ENCODE results near the gene SEMA3G.

SEMA3G gene

DNA sequence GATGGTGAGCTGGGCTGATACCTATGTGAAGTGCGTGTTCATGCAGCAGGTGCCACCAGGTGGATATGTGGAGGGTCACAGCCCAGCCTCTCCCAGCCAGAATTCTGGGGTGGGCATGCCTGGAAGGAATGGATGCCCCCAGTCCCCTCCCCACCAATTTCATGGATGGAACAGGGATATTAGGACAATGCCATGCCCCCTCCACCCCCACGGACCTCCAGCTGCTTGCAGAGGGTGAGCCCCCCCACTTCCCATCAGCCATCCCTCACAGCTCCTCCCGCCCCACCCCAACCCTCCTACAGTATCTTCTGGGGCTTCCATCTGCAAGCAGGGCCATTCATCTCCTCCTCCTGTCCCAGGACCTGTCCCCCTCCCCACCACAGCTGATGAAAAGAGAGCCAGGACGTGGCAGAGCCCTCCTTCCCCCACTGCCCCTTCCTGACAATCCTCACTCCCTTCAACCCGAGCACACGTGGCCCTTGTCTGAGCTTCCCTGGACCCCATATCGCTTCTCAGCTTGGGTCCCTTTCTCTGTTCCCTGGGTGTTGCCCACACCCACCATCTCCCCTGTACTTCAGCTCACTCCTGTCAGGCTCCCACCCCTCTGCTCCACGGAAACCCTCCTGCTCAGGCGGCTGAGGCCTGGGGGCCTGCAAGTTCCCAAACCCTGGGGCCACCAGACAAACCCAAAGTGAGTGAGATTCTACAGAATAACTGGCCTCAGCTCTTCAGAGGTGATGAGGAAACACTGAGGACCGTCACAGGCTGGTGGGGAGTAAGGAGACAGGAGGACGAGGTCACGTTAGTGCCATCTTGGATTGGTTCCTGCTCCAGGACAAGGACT lies 2.8 kb upstream of the SEMA3G start:
- DNase-seq (no peak), ATAC-seq (ENCODE audit: insufficient read depth, low read depth) (no peak)
- Histone ChIP-seq H3K4me2 (ENCODE audit: insufficient read depth, low read length) (no peak overlapping the region), H3K4me1 (ENCODE audit: insufficient read depth, low read length) (0 out of 2 replicates have a peak, but pooled peaks cover 4% of the 10 kb centered on the region), H3K36me3 (ENCODE audit: insufficient read depth, low read length) (no peaks in the 10 kb centered on the region), H3K27me3 (ENCODE audit: insufficient read depth, low read length, poor library complexity) (no peaks in the 10 kb centered on the region), H3K4me3 (ENCODE audit: low read depth in 1 of 2, low read length in 2 of 2) (no peak overlapping the region), H3K9ac (ENCODE audit: low read depth, low read length) (no peak overlapping the region), H2AFZ (ENCODE audit: low read depth, low read length) (no peak overlapping the region), H3K27ac (ENCODE audit: low read length) (no peak overlapping the region), H4K20me1 (ENCODE audit: insufficient read depth, low read length) (no peaks in the 10 kb centered on the region), H3K79me2 (ENCODE audit: insufficient read depth, low read length) (no peaks in the 10 kb centered on the region), H3K9me3 (ENCODE audit: insufficient read depth, low read length, severe bottlenecking) (no peaks in the 10 kb centered on the region)
- TF ChIP-seq, protein P1, sequence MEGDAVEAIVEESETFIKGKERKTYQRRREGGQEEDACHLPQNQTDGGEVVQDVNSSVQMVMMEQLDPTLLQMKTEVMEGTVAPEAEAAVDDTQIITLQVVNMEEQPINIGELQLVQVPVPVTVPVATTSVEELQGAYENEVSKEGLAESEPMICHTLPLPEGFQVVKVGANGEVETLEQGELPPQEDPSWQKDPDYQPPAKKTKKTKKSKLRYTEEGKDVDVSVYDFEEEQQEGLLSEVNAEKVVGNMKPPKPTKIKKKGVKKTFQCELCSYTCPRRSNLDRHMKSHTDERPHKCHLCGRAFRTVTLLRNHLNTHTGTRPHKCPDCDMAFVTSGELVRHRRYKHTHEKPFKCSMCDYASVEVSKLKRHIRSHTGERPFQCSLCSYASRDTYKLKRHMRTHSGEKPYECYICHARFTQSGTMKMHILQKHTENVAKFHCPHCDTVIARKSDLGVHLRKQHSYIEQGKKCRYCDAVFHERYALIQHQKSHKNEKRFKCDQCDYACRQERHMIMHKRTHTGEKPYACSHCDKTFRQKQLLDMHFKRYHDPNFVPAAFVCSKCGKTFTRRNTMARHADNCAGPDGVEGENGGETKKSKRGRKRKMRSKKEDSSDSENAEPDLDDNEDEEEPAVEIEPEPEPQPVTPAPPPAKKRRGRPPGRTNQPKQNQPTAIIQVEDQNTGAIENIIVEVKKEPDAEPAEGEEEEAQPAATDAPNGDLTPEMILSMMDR (IDR thresholded peaks at IDR 0.05; ENCODE audit: borderline replicate concordance, extremely low read depth, low read length, poor library complexity, severe bottlenecking): no peak
- no peak for TF ChIP-seq EZH2 (IDR thresholded peaks at IDR 0.05; ENCODE audit: borderline replicate concordance, low read depth, low read length, severe bottlenecking)

DNA sequence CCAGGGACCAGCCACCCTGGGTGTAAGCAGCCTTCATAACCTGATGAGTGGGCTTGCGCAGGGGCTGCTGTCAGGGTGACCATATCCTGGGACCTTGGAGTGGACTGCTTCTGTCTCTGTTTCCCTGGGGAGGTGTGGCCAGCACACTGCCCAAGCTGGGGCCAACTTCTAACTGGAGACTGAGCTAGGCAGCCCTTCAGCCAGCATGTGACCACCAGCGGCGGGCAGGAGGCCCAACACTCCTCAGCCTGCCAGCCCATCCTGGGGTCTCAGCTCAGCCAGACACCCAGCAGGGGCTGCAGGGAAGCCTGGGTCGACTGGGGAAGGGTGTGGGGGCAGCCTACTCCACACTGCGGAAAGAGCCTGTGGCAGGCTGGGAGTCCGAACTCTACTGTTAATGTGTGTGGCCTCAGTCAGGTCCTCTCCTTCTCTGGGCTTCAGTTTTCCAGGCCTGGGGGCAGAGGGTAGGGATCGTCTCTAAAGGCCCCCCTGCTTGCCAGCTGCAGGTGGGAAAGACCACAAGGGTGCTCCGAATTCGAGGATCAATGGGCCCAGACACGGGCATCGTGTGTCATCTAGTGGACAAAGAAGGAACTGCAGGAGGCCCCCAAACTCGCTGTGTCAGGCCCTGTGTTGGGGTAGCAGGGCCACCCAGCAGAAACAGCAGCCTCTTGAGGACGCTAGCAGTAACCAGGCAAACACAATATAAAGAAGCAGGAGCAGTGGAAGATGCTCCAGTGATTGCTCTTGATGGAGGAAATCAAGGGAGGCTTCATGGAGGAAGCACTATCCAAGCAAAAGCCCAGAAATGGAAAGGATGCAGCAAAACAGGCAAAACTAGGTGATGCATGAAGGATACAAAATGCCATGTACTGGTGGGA lies 2.0 kb upstream of the SEMA3G start:
- Histone ChIP-seq H3K9ac (ENCODE audit: low read depth, low read length) (no peak overlapping the region), H3K4me2 (ENCODE audit: insufficient read depth, low read length) (no peak overlapping the region; the same call in 1 of the 2 replicates), H3K36me3 (ENCODE audit: insufficient read depth, low read length) (no peaks in the 10 kb centered on the region), H4K20me1 (ENCODE audit: insufficient read depth, low read length) (no peaks in the 10 kb centered on the region), H3K9me3 (ENCODE audit: insufficient read depth, low read length, severe bottlenecking) (no peaks in the 10 kb centered on the region), H3K79me2 (ENCODE audit: insufficient read depth, low read length) (no peaks in the 10 kb centered on the region), H3K4me3 (ENCODE audit: low read depth in 1 of 2, low read length in 2 of 2) (no peak overlapping the region), H3K27me3 (ENCODE audit: insufficient read depth, low read length, poor library complexity) (no peaks in the 10 kb centered on the region), H3K4me1 (ENCODE audit: insufficient read depth, low read length) (0 out of 2 replicates have a peak, but pooled peaks cover 4% of the 10 kb centered on the region), H3K27ac (ENCODE audit: low read length) (no peak overlapping the region), H2AFZ (ENCODE audit: low read depth, low read length) (no peak overlapping the region; the same call in 1 of the 2 replicates)
- DNase-seq (peak; percentile 80), ATAC-seq (ENCODE audit: insufficient read depth, low read depth) (peak; percentile 87)
- TF ChIP-seq, protein P1 (IDR thresholded peaks at IDR 0.05; ENCODE audit: borderline replicate concordance, extremely low read depth, low read length, poor library complexity, severe bottlenecking): peak; percentile 99
- no peak for TF ChIP-seq EZH2 (IDR thresholded peaks at IDR 0.05; ENCODE audit: borderline replicate concordance, low read depth, low read length, severe bottlenecking)

DNA sequence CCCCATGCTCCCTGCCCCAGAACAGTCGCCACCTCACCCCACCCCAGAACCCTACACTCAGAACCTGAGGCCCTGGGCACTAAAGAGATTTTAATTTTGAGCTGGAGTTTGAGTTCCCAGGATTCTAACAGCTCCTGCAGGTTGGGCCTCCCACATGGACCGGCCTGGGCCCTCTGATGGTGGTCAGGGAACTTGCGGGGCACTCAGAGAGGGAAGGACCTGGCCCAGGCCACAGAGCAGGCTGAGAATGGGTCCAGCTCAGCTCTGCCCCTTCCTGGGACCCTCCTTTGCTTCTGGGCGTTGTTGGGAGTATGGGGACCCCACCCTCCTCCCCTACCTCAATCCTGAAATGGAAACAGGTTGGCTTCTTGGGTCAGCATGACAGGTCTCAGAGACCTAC lies 1.1 kb upstream of the SEMA3G start:
- Histone ChIP-seq H2AFZ (ENCODE audit: low read depth, low read length) (no peak overlapping the region), H3K4me3 (ENCODE audit: low read depth in 1 of 2, low read length in 2 of 2) (no peak overlapping the region), H4K20me1 (ENCODE audit: insufficient read depth, low read length) (no peaks in the 10 kb centered on the region), H3K79me2 (ENCODE audit: insufficient read depth, low read length) (no peaks in the 10 kb centered on the region), H3K4me1 (ENCODE audit: insufficient read depth, low read length) (0 out of 2 replicates have a peak, but pooled peaks cover 4% of the 10 kb centered on the region), H3K27ac (ENCODE audit: low read length) (no peak overlapping the region), H3K36me3 (ENCODE audit: insufficient read depth, low read length) (no peaks in the 10 kb centered on the region), H3K9me3 (ENCODE audit: insufficient read depth, low read length, severe bottlenecking) (no peaks in the 10 kb centered on the region), H3K27me3 (ENCODE audit: insufficient read depth, low read length, poor library complexity) (no peaks in the 10 kb centered on the region), H3K9ac (ENCODE audit: low read depth, low read length) (no peak overlapping the region), H3K4me2 (ENCODE audit: insufficient read depth, low read length) (no peak overlapping the region)
- TF ChIP-seq, protein P1 (IDR thresholded peaks at IDR 0.05; ENCODE audit: borderline replicate concordance, extremely low read depth, low read length, poor library complexity, severe bottlenecking): no peak
- TF ChIP-seq EZH2 (IDR thresholded peaks at IDR 0.05; ENCODE audit: borderline replicate concordance, low read depth, low read length, severe bottlenecking): no peak
- ATAC-seq (ENCODE audit: insufficient read depth, low read depth): no peak
- no peak for DNase-seq
